ENCODE measurements around the gene HRK. TPM values are rescaled to one million over a fixed set of nuclear protein-coding genes. Genes with fewer than 3 reads are reported as not detected.

Gene HRK
- total RNA-seq: not detected

GRCh38 chr12:116881325-116881876, at the start of gene HRK:
HRK (minus strand) TSS chr12:116881441; CDS start chr12:116881307, 134 bp downstream.
- CTCF ChIA-PET: interaction anchor here (1.5 kb wide), 1 partner anchor 238 kb away, joined by 3 read pairs; no protein-coding TSS in a partner anchor
- Mint-ChIP-seq H3K9me3 (ENCODE audit: low read depth) (no peaks in the 10 kb centered on the region), H3K4me1 (peaks cover 28% of the 10 kb centered on the region), H3K36me3 (no peaks in the 10 kb centered on the region), H3K27me3 (peaks cover 74% of the 10 kb centered on the region), H3K27ac (no peak within 1 kb of the TSS), H3K4me3 (peak within 1 kb of the TSS; percentile 60)
- DNase-seq (no peak), ATAC-seq (no peak)

- CTCF ChIA-PET: interaction anchor here (1.1 kb wide), 1 partner anchor 14 kb away, joined by 3 read pairs; no protein-coding TSS in a partner anchor
- H3K36me3 Mint-ChIP-seq: peaks cover 50% of the 10 kb centered on the region
- H3K4me3 Mint-ChIP-seq: no peak overlapping the region
- ATAC-seq: no peak
- H3K27ac Mint-ChIP-seq: peak overlapping the region; percentile 22
- no peaks in the 10 kb centered on the region for H3K27me3 Mint-ChIP-seq
- no peaks in the 10 kb centered on the region for H3K9me3 Mint-ChIP-seq (ENCODE audit: low read depth)
- DNase-seq: no peak
- peaks cover 25% of the 10 kb centered on the region for H3K4me1 Mint-ChIP-seq
Measured at GRCh38 chr12:116929885-116930284, 48.6 kb upstream of the HRK start.

- no peaks in the 10 kb centered on the region for H3K9me3 Mint-ChIP-seq (ENCODE audit: low read depth)
- DNase-seq: no peak
- no peak overlapping the region for H3K4me3 Mint-ChIP-seq
- peaks cover 37% of the 10 kb centered on the region for H3K4me1 Mint-ChIP-seq
- ATAC-seq: no peak
- no peak overlapping the region for H3K27ac Mint-ChIP-seq
- CTCF ChIA-PET: interaction anchor here (1.1 kb wide), 1 partner anchor 16 kb away, joined by 3 read pairs; no protein-coding TSS in a partner anchor
- H3K27me3 Mint-ChIP-seq: no peaks in the 10 kb centered on the region
- H3K36me3 Mint-ChIP-seq: peaks cover 45% of the 10 kb centered on the region
Measured at GRCh38 chr12:116928504-116928903, 47.3 kb upstream of the HRK start.

- Mint-ChIP-seq H3K4me3 (no peak overlapping the region), H3K4me1 (peaks cover 45% of the 10 kb centered on the region), H3K9me3 (ENCODE audit: low read depth) (no peaks in the 10 kb centered on the region), H3K27ac (no peak overlapping the region), H3K27me3 (no peaks in the 10 kb centered on the region), H3K36me3 (peaks cover 42% of the 10 kb centered on the region)
- CTCF ChIA-PET: interaction anchor here (1.3 kb wide), 1 partner anchor 13 kb away, joined by 3 read pairs; no protein-coding TSS in a partner anchor
- ATAC-seq (no peak), DNase-seq (no peak)
Measured at GRCh38 chr12:116927244-116927940, 46.2 kb upstream of the HRK start.

- peaks cover 37% of the 10 kb centered on the region for H3K36me3 Mint-ChIP-seq
Measured at GRCh38 chr12:116926283-116927243, 45.3 kb upstream of the HRK start.

GRCh38 chr12:116924558-116925453, 43.6 kb upstream of the HRK start:
- Mint-ChIP-seq H3K27ac (peak overlapping the region; percentile 82), H3K4me1 (peaks cover 65% of the 10 kb centered on the region), H3K27me3 (no peaks in the 10 kb centered on the region), H3K9me3 (ENCODE audit: low read depth) (no peaks in the 10 kb centered on the region), H3K4me3 (peak overlapping the region; percentile 46), H3K36me3 (peaks cover 30% of the 10 kb centered on the region)
- DNase-seq (peak; percentile 87), ATAC-seq (peak; percentile 84)
- CTCF ChIA-PET: interaction anchor here (1.4 to 2.0 kb wide), 2 partner anchors 13 to 37 kb away, joined by 3 to 6 read pairs; no protein-coding TSS in a partner anchor

More at GRCh38 chr12:116926283-116927243, 45.3 kb upstream of the HRK start:
- no peak overlapping the region for H3K27ac Mint-ChIP-seq
- H3K4me1 Mint-ChIP-seq: peaks cover 50% of the 10 kb centered on the region
- ATAC-seq: no peak
- H3K27me3 Mint-ChIP-seq: no peaks in the 10 kb centered on the region
- no peaks in the 10 kb centered on the region for H3K9me3 Mint-ChIP-seq (ENCODE audit: low read depth)
- no peak for DNase-seq
- CTCF ChIA-PET: interaction anchor here (1.3 kb wide), 1 partner anchor 14 kb away, joined by 3 read pairs; no protein-coding TSS in a partner anchor
- H3K4me3 Mint-ChIP-seq: no peak overlapping the region

DNA sequence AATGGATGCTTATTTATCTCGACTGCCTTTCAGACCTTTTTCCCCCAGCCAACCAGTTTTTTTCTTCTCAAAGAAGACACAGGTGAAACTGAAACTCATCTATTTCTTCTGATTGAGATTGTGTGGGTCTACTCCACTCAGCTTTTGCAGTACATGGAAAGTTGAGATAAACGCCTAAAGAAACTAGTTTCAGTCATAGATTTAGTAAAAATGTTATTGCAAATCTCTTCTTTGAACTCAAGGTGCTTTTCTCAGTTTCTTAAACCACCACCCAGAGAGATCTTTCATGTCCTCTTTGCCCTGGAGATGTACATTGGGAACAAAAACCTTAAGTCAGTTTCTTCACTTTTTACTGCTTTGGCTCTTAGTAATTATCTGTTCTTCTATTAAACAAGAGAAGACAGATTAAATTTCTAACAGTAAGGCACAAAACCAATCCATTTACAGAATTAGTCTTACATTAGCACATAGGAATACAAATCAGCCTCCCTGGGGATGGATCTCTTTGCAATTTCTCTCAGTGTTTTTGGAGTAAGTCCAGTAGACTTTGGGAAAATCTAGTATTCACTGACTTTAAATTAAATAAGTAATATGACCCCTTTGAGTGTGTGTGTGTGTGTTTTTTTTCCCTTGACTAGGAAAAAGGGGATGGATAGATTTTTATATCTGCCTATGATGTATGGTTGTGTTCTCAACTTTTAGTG, 41.1 kb upstream of the HRK start:
- Mint-ChIP-seq H3K4me1 (peaks cover 76% of the 10 kb centered on the region), H3K9me3 (ENCODE audit: low read depth) (no peaks in the 10 kb centered on the region), H3K4me3 (peak overlapping the region; percentile 19), H3K27me3 (no peaks in the 10 kb centered on the region), H3K27ac (peak overlapping the region; percentile 91), H3K36me3 (peaks cover 20% of the 10 kb centered on the region)
- no peak for DNase-seq
- CTCF ChIA-PET: no interaction called here
- ATAC-seq: peak; percentile 57

DNA sequence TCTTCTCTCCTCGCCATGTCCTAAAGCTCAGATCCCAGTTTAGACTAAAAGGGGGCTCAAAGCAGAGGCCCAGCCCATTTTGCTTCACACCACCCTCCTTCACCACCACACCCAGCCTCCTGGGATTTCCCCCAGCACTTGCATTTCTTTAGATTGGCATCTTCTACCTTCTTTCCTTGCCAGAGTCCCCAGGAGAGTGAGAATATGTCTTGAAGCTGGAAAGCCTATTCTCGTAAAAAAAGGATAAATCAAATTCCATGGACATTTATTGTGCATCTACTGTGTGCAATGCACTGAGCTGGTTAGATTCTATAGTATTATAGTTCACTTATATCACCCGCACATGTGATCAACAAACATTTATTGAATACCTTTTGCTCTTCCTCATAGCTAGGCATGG, 39.7 kb upstream of the HRK start:
- peak overlapping the region; percentile 8 for H3K27ac Mint-ChIP-seq
- peaks cover 21% of the 10 kb centered on the region for H3K36me3 Mint-ChIP-seq
- no peak overlapping the region for H3K4me3 Mint-ChIP-seq
- no peak for ATAC-seq
- H3K4me1 Mint-ChIP-seq: peaks cover 82% of the 10 kb centered on the region
- DNase-seq: no peak
- no peaks in the 10 kb centered on the region for H3K9me3 Mint-ChIP-seq (ENCODE audit: low read depth)
- CTCF ChIA-PET: interaction anchor here (0.8 to 1.9 kb wide), 4 partner anchors 11 to 198 kb away, joined by 3 to 4 read pairs (median 3); partner anchors contain the start of gene FBXW8
- H3K27me3 Mint-ChIP-seq: no peaks in the 10 kb centered on the region

DNA sequence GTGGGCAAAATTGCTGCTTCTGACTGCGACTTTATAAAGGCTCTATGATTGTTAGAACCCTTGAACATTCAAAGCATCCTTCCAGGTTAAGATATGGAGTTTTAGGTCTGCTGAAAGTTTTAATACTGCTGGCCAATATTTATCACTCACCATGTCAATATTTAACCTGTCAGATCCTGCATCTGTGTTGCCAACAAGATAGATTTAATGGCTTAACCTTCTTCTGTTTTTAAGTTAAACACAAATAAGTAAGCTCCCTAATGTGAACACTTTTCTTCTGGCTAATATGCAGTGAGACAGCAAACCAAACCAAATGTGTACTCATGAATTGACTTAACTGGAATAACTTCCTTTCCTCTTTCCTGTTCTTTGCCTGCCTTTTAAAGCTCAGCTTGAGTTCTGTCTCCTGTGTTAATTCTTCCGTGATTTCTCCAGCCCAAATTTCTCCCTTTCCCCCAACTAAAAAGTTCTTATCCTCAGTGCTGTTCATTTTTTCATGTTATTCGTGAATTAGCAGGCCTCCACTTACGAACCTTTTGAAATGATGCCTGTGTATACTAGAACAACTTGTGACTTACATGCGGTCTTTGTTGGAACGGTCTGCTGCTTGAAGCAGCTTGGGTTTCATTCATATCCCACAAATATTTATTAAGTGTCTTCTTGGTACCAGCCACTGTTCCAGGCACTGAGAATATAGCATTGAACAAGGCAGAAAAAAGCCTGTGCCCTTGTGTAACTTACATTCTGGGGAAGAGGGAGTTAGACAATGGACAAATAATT, 38.7 kb upstream of the HRK start:
- no peaks in the 10 kb centered on the region for H3K9me3 Mint-ChIP-seq (ENCODE audit: low read depth)
- H3K27ac Mint-ChIP-seq: no peak overlapping the region
- CTCF ChIA-PET: interaction anchor here (1.9 kb wide), 1 partner anchor 10 kb away, joined by 4 read pairs; the partner anchor contains the start of gene FBXW8
- DNase-seq: no peak
- peaks cover 18% of the 10 kb centered on the region for H3K36me3 Mint-ChIP-seq
- peaks cover 79% of the 10 kb centered on the region for H3K4me1 Mint-ChIP-seq
- no peak for ATAC-seq
- no peaks in the 10 kb centered on the region for H3K27me3 Mint-ChIP-seq
- no peak overlapping the region for H3K4me3 Mint-ChIP-seq

DNA sequence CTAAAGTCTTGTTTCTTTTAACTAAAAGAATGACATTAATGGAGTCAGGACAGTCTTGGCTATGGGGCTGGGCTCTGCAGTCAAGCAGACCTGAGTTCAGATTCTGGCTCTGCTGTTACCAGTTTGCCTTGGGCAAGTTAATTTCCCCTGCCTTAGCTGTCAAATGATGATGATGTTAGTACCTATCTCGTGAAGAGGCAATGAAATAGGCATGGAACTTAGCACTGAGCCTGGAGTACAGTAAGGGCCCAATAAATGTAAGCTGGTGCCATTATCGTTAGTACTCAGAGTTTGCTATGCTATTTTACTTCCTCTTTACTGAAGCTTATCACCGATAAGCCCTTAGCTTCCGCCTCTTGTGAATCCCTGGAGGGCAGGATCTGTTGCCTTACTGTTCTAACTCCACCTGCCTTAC, 38.0 kb upstream of the HRK start:
- DNase-seq (no peak), ATAC-seq (no peak)
- no peaks in the 10 kb centered on the region for H3K9me3 Mint-ChIP-seq (ENCODE audit: low read depth)
- H3K27me3 Mint-ChIP-seq: no peaks in the 10 kb centered on the region
- H3K36me3 Mint-ChIP-seq: peaks cover 17% of the 10 kb centered on the region
- H3K27ac Mint-ChIP-seq: no peak overlapping the region
- H3K4me3 Mint-ChIP-seq: no peak overlapping the region
- CTCF ChIA-PET: interaction anchor here (1.9 kb wide), 1 partner anchor 9 kb away, joined by 4 read pairs; the partner anchor contains the start of gene FBXW8
- H3K4me1 Mint-ChIP-seq: peaks cover 75% of the 10 kb centered on the region

DNA sequence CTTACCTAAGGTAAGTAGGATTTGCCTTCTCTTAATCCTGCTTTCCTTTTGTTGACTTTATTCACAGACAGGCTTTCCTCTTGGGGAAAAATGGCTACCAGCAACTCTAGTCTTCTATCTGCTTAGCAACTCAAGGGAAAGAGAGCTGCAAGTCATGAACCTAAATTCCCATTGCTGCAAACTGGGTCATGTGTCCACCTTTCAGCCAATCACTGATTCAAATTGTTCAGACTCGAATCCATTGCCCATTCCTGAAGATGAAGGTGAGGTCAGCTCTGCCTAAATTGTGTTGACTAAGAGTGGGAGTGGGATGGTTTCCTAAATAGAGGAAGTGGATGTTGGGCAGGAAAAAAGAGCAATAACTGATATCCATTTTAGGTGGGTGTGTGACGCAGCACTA, 37.2 kb upstream of the HRK start:
- H3K9me3 Mint-ChIP-seq (ENCODE audit: low read depth): no peaks in the 10 kb centered on the region
- no peaks in the 10 kb centered on the region for H3K27me3 Mint-ChIP-seq
- CTCF ChIA-PET: no interaction called here
- DNase-seq: no peak
- peaks cover 20% of the 10 kb centered on the region for H3K36me3 Mint-ChIP-seq
- H3K4me1 Mint-ChIP-seq: peaks cover 72% of the 10 kb centered on the region
- H3K27ac Mint-ChIP-seq: no peak overlapping the region
- no peak overlapping the region for H3K4me3 Mint-ChIP-seq
- ATAC-seq: no peak

Data from activated CD8-positive, alpha-beta memory T cell treated with anti-CD3 and anti-CD28 coated beads, Interleukin-2, amount 10 ng/mL, durations not matched to agents 7 days and 5 days (primary cell).